Peyer's patch (tissue), 4 donors: ENCODE results near the gene SLC12A8. TPM values are rescaled to one million over a fixed set of nuclear protein-coding genes. Genes with fewer than 3 reads are reported as not detected.

Experiments
- DNase-seq, 3 donors: peaks; one replicate each; pipeline ENCODE4 v3.0.0-alpha.2; 2017 to 2019
- H3K27ac ChIP-seq, 4 donors: fragments of 200-600 bp; sonication (generic); one replicate each; pipeline ENCODE4 v1.5.1; 2016 to 2019
- H3K27me3 ChIP-seq, 2 donors: fragments of 200-600 bp; sonication (generic); one replicate each; pipeline ENCODE4 v1.5.1; 2019
- H3K36me3 ChIP-seq, 3 donors: fragments of 200-600 bp; sonication (generic); one replicate each; pipeline ENCODE4 v1.5.1; 2016 to 2019
- H3K4me1 ChIP-seq, 4 donors: fragments of 200-600 bp; sonication (generic); one replicate each; pipeline ENCODE4 v1.5.1; 2016 to 2019
- H3K4me3 ChIP-seq, 4 donors: fragments of 200-600 bp; sonication (generic); 1 replicate in 3 of 4; 2 replicates in 1 of 4; pipeline ENCODE4 v1.5.1; 2016 to 2019; ENCODE audit warnings: mild to moderate bottlenecking in 1 of 4
- H3K9me3 ChIP-seq, 4 donors: fragments of 200-600 bp; sonication (generic); one replicate each; pipeline ENCODE4 v1.5.1; 2016 to 2019; ENCODE audit warnings: mild to moderate bottlenecking in 1 of 4
- POLR2A ChIP-seq, 2 donors: fragments of 450-650 bp; IDR thresholded peaks; one replicate each; pipeline ENCODE4 v1.5.1; 2017; ENCODE audit warnings: antibody characterized with exemption in 2 of 2, mild to moderate bottlenecking in 2 of 2, moderate library complexity in 2 of 2
- total RNA-seq, 4 donors: library from RNA; depleted of rRNA; stranded (reverse); fragments of >200 nt; gene quantifications; one replicate each; pipeline ENCODE4 v1.1.0, GENCODE V29; 2016
- TF ChIP-seq, protein P1 (sequence below), 6 experiments: fragments of 450-650 bp in 4 of 6; fragments of 200-600 bp in 2 of 6; sonication (generic) in 1 of 6; IDR thresholded peaks; one replicate each; pipeline ENCODE4 v1.5.1; 2017 to 2019; ENCODE audit warnings: antibody characterized with exemption in 6 of 6, mild to moderate bottlenecking in 3 of 6, moderate library complexity in 1 of 6

The SLC12A8 gene
- total RNA-seq, 4 donors from 2014 or later, result 24.2 to 31.4 (median 26.3) TPM

DNA sequence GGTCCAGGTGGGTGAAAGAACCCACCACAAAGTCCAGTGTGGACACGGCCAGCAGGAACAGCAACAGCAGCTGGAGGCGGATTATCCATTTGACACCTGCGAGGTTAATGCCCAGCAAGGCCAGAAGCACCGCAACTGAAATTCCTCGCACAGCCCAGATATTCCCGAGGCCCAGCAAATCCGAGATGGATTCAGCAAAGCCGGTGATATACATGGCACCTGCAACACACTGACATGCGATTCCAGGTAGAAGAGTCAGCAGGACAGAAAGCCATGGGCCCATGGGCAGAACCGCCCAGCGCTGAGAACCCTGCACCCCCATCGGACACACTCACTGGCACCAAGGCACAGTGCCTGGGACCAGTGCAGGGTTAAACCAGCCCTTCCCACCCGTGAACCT, 34.8 kb downstream of the SLC12A8 start:
- no peaks in the 10 kb centered on the region for H3K36me3 ChIP-seq
- no peaks in the 10 kb centered on the region for H3K4me1 ChIP-seq
- H3K27me3 ChIP-seq, result no peaks in the 10 kb centered on the region
- DNase-seq, result no peak
- no peak overlapping the region for H3K27ac ChIP-seq
- no peak overlapping the region for H3K4me3 ChIP-seq
- H3K9me3 ChIP-seq, result no peaks in the 10 kb centered on the region
- no peak for TF ChIP-seq POLR2A (IDR thresholded peaks at IDR 0.05)
- TF ChIP-seq, protein P1, sequence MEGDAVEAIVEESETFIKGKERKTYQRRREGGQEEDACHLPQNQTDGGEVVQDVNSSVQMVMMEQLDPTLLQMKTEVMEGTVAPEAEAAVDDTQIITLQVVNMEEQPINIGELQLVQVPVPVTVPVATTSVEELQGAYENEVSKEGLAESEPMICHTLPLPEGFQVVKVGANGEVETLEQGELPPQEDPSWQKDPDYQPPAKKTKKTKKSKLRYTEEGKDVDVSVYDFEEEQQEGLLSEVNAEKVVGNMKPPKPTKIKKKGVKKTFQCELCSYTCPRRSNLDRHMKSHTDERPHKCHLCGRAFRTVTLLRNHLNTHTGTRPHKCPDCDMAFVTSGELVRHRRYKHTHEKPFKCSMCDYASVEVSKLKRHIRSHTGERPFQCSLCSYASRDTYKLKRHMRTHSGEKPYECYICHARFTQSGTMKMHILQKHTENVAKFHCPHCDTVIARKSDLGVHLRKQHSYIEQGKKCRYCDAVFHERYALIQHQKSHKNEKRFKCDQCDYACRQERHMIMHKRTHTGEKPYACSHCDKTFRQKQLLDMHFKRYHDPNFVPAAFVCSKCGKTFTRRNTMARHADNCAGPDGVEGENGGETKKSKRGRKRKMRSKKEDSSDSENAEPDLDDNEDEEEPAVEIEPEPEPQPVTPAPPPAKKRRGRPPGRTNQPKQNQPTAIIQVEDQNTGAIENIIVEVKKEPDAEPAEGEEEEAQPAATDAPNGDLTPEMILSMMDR (IDR thresholded peaks at IDR 0.05), result no peak

DNA sequence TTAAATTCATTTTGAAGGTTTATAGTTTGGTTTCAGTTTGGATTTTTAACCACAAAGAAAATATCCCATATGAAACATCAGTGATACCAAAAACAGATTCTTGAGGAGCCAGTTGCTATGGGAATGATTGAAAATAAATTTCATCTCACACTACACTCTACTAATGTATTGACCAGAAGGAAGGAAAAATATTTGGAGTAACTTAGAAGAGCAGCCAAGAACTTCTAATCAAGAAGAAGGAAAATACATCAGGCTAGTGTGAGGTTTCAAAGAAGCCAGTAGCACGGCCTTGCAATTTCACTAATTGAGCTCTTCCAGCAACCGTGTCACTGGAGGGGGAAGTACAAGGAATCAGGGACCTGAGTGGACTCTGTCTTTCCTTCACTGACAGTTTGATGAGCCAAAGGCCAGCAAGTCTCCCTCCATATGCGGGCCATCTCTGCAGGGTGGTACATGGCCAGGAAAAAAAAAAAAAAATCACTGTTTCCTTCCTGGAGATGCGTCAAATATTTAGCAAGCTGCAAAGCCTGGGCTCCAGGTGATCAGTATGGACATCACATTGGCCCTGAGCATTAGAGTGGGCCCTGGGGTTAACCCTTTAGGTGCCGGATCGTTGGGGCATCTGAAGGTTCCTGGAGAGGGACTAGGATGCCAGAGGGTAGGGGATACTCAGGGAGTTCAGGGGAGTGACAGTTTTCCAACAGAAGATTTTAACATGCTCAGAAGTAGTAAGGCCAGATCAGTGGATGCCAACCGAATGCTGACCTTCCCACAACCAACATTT, 37.1 kb downstream of the SLC12A8 start:
- no peaks in the 10 kb centered on the region for H3K4me1 ChIP-seq
- H3K36me3 ChIP-seq, result no peaks in the 10 kb centered on the region
- no peak overlapping the region for H3K27ac ChIP-seq
- H3K9me3 ChIP-seq, result no peaks in the 10 kb centered on the region
- TF ChIP-seq, protein P1 (IDR thresholded peaks at IDR 0.05), result no peak
- TF ChIP-seq POLR2A (IDR thresholded peaks at IDR 0.05), result no peak
- no peak overlapping the region for H3K4me3 ChIP-seq
- DNase-seq, result no peak
- H3K27me3 ChIP-seq, result no peaks in the 10 kb centered on the region

DNA sequence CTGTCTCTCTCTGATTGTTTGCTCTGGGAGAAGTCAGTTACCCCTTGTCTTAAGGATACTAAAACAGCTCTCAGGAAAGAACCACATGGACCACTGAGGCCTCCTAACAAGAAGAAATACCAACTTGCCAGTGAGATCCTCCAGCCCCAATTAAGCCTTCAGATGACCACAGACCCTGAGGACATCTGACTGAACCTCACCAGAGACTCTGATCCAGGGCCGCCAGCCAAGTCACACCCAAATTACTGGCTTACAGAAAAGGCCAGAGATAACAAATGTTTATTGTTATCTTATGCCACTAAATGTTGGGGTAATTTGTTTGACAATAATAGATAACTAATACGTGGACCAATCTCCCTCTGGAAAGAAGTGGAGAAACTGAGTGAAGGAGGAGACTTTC, 40.2 kb downstream of the SLC12A8 start:
- DNase-seq, result no peak
- no peaks in the 10 kb centered on the region for H3K36me3 ChIP-seq
- TF ChIP-seq, protein P1 (IDR thresholded peaks at IDR 0.05), result no peak
- no peak for TF ChIP-seq POLR2A (IDR thresholded peaks at IDR 0.05)

DNA sequence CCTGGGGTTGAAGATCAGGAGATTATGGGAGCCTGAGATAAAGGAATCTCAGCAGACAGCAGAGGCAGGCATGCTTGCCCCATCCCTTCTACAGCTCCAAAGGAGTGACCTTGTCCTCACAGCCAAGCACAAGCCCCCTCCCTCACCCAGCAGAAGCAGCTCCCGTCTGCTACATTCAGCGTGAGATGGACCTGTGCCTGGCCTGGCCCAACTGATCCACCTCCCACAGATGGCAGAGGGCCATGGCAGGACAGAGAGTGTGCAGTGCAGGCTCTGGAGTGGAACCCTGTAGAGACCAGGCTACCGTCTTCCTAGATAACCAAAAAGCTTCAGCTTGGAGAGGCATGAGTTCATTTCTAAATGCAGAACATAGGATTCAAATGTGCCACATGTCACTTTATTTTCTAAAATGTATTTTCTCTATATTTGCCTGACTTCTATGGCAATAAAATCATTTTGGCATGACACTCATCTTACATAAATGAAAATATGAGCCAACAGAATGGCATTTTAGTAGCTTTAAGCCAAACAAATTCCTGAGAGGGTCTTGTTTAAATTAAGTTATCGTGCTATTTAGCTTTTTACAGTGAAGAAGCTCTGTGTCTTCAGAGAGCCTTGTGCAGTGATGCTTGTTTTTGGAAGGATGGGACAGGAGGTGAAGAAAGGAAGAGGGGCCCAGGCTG, 43.7 kb downstream of the SLC12A8 start:
- no peaks in the 10 kb centered on the region for H3K36me3 ChIP-seq
- no peaks in the 10 kb centered on the region for H3K9me3 ChIP-seq
- DNase-seq, result no peak
- no peak overlapping the region for H3K27ac ChIP-seq
- H3K4me1 ChIP-seq, result no peaks in the 10 kb centered on the region
- TF ChIP-seq, protein P1 (IDR thresholded peaks at IDR 0.05), result no peak
- no peak for TF ChIP-seq POLR2A (IDR thresholded peaks at IDR 0.05)
- H3K4me3 ChIP-seq, result no peak overlapping the region
- H3K27me3 ChIP-seq, result no peaks in the 10 kb centered on the region

More for the DNA sequence above, 40.2 kb downstream of the SLC12A8 start:
- Histone ChIP-seq H3K9me3 (no peaks in the 10 kb centered on the region), H3K4me1 (no peaks in the 10 kb centered on the region), H3K27me3 (no peaks in the 10 kb centered on the region), H3K27ac (no peak overlapping the region), H3K4me3 (no peak overlapping the region)

DNA sequence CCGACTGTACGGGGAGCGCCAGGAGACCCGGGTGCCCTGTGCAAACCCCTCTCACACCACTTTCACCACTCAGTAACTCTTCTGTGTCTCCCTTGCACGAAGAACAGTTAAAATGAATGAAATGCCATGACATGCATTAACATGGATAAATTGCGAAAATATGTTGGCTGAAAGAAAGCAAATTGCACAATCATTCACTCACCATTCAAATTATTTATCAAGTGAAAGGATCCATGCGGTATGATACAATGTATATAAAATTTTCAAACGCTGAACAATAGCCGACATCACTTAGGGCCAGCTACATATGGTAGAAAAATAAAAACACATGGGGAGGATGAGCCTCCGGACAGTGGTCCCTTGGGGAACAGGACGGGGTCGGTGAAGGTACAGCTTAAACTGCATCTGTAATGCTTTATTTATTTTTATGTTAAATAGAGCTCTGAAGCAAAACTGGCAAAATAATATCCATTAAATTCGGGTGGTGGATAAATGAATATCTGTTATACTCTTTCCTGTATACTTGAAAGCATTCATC, 45.9 kb downstream of the SLC12A8 start:
- no peak for DNase-seq
- H3K9me3 ChIP-seq, result no peaks in the 10 kb centered on the region

More for the DNA sequence above, 45.9 kb downstream of the SLC12A8 start:
- no peak overlapping the region for H3K27ac ChIP-seq
- H3K27me3 ChIP-seq, result no peaks in the 10 kb centered on the region
- H3K4me3 ChIP-seq, result no peak overlapping the region
- H3K4me1 ChIP-seq, result peaks cover 0 to 4% (median 0%) of the 10 kb centered on the region in 4 donors
- no peak for TF ChIP-seq POLR2A (IDR thresholded peaks at IDR 0.05)
- H3K36me3 ChIP-seq, result no peaks in the 10 kb centered on the region
